HL-60 (cell line): Measurements from ENCODE around the gene CNIH3.

ENCODE experiments used
- DNase-seq, 2 experiments: peaks; one replicate each; pipeline ENCODE4 v3.0.0-alpha.2; 2010 to 2020; ENCODE audit warnings: low read depth in 1 of 2, low spot score in 1 of 2
- H3K27ac ChIP-seq: fragments of 250-450 bp; sonication (Bioruptor Pico); replicated peaks from 2 replicates; pipeline ENCODE4 v1.5.1; 2020; ENCODE audit warnings: mild to moderate bottlenecking, moderate library complexity
- H3K27me3 ChIP-seq: fragments of 250-450 bp; sonication (Bioruptor Pico); 2 replicates; pipeline ENCODE4 v1.5.1; 2021; ENCODE audit warnings: mild to moderate bottlenecking, moderate library complexity; ENCODE audit not compliant: insufficient read depth, poor library complexity, severe bottlenecking
- H3K4me3 ChIP-seq: replicated peaks from 2 replicates; pipeline ENCODE4 v1.5.1; 2011; ENCODE audit warnings: mild to moderate bottlenecking, control low read depth, low read length; ENCODE audit not compliant: insufficient read depth
- CTCF ChIP-seq: IDR thresholded peaks from one replicate; pipeline ENCODE4 v1.5.1; 2011; ENCODE audit warnings: low read length, control low read depth, inconsistent platforms; ENCODE audit not compliant: insufficient read depth
- GABPA ChIP-seq: IDR thresholded peaks from 2 replicates; pipeline ENCODE4 v1.6.1; 2012; ENCODE audit warnings: low read depth
- POLR2AphosphoS5 ChIP-seq: IDR thresholded peaks from 2 replicates; pipeline ENCODE4 v1.6.1; 2012; ENCODE audit warnings: low read depth
- REST ChIP-seq: IDR thresholded peaks from 2 replicates; pipeline ENCODE4 v1.6.1; 2012; ENCODE audit warnings: low read depth; ENCODE audit not compliant: insufficient replicate concordance
- SPI1 ChIP-seq: IDR thresholded peaks from 2 replicates; pipeline ENCODE4 v1.6.1; 2012; ENCODE audit warnings: low read depth, mild to moderate bottlenecking, borderline replicate concordance

The CNIH3 gene

GRCh38 chr1:224620105-224620504 is 4.0 kb downstream of the CNIH3 start:
- Histone ChIP-seq H3K27me3 (peaks cover 47% of the 10 kb centered on the region), H3K4me3 (no peak overlapping the region), H3K27ac (no peak overlapping the region)
- no peak for TF ChIP-seq GABPA
- no peak for TF ChIP-seq REST
- no peak for TF ChIP-seq CTCF
- TF ChIP-seq SPI1: no peak
- no peak for TF ChIP-seq POLR2AphosphoS5
- DNase-seq: no peak

- Histone ChIP-seq H3K4me3 (no peak overlapping the region), H3K27me3 (peaks cover 33% of the 10 kb centered on the region), H3K27ac (no peak overlapping the region)
- DNase-seq: no peak
- no peak for TF ChIP-seq CTCF
- TF ChIP-seq REST: no peak
Measured at GRCh38 chr1:224621813-224622682, 5.9 kb downstream of the CNIH3 start.

- H3K27ac ChIP-seq: no peak overlapping the region
- TF ChIP-seq REST (no peak), CTCF (no peak), GABPA (no peak), SPI1 (no peak), POLR2AphosphoS5 (no peak)
Measured at GRCh38 chr1:224622831-224623230, 6.7 kb downstream of the CNIH3 start.

More at GRCh38 chr1:224622831-224623230, 6.7 kb downstream of the CNIH3 start:
- peaks cover 25% of the 10 kb centered on the region for H3K27me3 ChIP-seq
- DNase-seq: no peak
- H3K4me3 ChIP-seq: no peak overlapping the region
